K562 (cell line): ENCODE data around the gene SLC16A10. TPM values are rescaled to one million over a fixed set of nuclear protein-coding genes. Genes with fewer than 3 reads are reported as not detected.

ENCODE experiments used
- ATAC-seq: fragments of 200-7000 bp; cut with Tn5 transposase; 3 replicates; pipeline ENCODE4 v1.9.1; 2020; ENCODE audit warnings: moderate library complexity
- BruUV-seq: library from RNA; stranded (reverse); fragments of 400-500 nt; replicated peaks from 2 replicates; lab custom pipeline; 2021; lab: Mats Ljungman, UMichigan
- CTCF ChIA-PET: fragments of 300-600 bp; formaldehyde crosslinking; extraction: SDS; loops from one replicate; lab custom pipeline; 2021; ENCODE audit warnings: low intra/inter-chr PET ratio; lab: Yijun Ruan, JAX
- POLR2A ChIA-PET: fragments of 300-600, 350-650 bp; sonication (Branson Sonifier 250); formaldehyde crosslinking; extraction: SDS; loops from one replicate; lab custom pipeline; 2021; ENCODE audit warnings: antibody characterized with exemption, inconsistent platforms; lab: Yijun Ruan, JAX
- DNase-seq, 4 experiments: peaks; one replicate each; pipeline versions ENCODE4 v3.0.0 to v3.0.0-alpha.2; 2011 to 2018; ENCODE audit warnings: low spot score in 3 of 4, mixed read lengths in 3 of 4; ENCODE audit errors: extremely low read depth in 1 of 4
- FAIRE-seq: peaks from 2 replicates; lab custom pipeline; 2011; peaks lifted over from hg19 to GRCh38; lab: Jason Lieb, UNC
- H2AFZ ChIP-seq: 2 replicates; pipeline ENCODE4 v1.6.0; 2011; ENCODE audit warnings: low read depth, low read length, control low read depth, inconsistent platforms
- H3K27ac ChIP-seq: fragments of 200-600 bp; 3 replicates; pipeline ENCODE4 v1.8.0; 2011; ENCODE audit warnings: low read depth, mild to moderate bottlenecking, control low read depth, inconsistent platforms, low read length, moderate library complexity, mixed read lengths; ENCODE audit errors: extremely low read depth
- H3K27me3 ChIP-seq, 2 experiments: fragments of 300-600 bp in 1 of 2; 2 replicates in 1 of 2; 3 replicates in 1 of 2; pipeline versions ENCODE4 v1.6.0 to v1.8.0; 2011; ENCODE audit warnings: inconsistent platforms in 2 of 2, low read length in 2 of 2, mild to moderate bottlenecking in 1 of 2, mixed read lengths in 1 of 2, moderate library complexity in 1 of 2; ENCODE audit not compliant: control insufficient read depth in 2 of 2, insufficient read depth in 2 of 2
- H3K36me3 ChIP-seq: fragments of 300-600 bp; 3 replicates; pipeline ENCODE4 v1.8.0; 2011; ENCODE audit warnings: mild to moderate bottlenecking, low read length, inconsistent platforms; ENCODE audit not compliant: control insufficient read depth, insufficient read depth
- H3K4me1 ChIP-seq, 2 experiments: fragments of 200-600 bp in 1 of 2; replicated peaks in 1 of 2; 2 replicates in 1 of 2; 3 replicates in 1 of 2; pipeline versions ENCODE4 v1.5.1 to v1.8.0; 2011; ENCODE audit warnings: inconsistent platforms in 2 of 2, low read length in 2 of 2, mild to moderate bottlenecking in 1 of 2, mixed read lengths in 1 of 2, moderate library complexity in 1 of 2; ENCODE audit not compliant: control insufficient read depth in 2 of 2, insufficient read depth in 2 of 2
- H3K4me2 ChIP-seq: 2 replicates; pipeline ENCODE4 v1.6.1; 2011; ENCODE audit warnings: low read length, control low read depth, inconsistent platforms, mixed read lengths; ENCODE audit not compliant: insufficient read depth
- H3K4me3 ChIP-seq: fragments of 200-600 bp; sonication (generic), shearing (Covaris generic); 2 replicates; pipeline ENCODE4 v1.5.1; 2016; ENCODE audit warnings: control low read depth, inconsistent platforms
- H3K79me2 ChIP-seq: fragments of 200-600 bp; 3 replicates; pipeline ENCODE4 v1.8.0; 2011; ENCODE audit warnings: low read length, inconsistent platforms; ENCODE audit not compliant: control insufficient read depth, insufficient read depth
- H3K9ac ChIP-seq, 2 experiments: 2 replicates each; pipeline versions ENCODE4 v1.6.0 to v1.6.1; 2011; ENCODE audit warnings: low read depth in 2 of 2, low read length in 2 of 2, control low read depth in 1 of 2, inconsistent platforms in 1 of 2, mild to moderate bottlenecking in 1 of 2, mixed read lengths in 1 of 2; ENCODE audit not compliant: insufficient read depth in 1 of 2
- H3K9me1 ChIP-seq: one replicate; pipeline ENCODE4 v1.6.0; 2011; ENCODE audit warnings: inconsistent platforms, mild to moderate bottlenecking, low read length, moderate library complexity; ENCODE audit not compliant: control insufficient read depth, insufficient read depth
- H3K9me3 ChIP-seq: replicated peaks from 2 replicates; pipeline ENCODE4 v1.5.1; 2011; ENCODE audit warnings: low read depth, low read length, inconsistent platforms; ENCODE audit not compliant: control insufficient read depth, insufficient read depth
- H4K20me1 ChIP-seq: replicated peaks from 2 replicates; pipeline ENCODE4 v1.6.1; 2011; ENCODE audit warnings: low read length, inconsistent platforms, mixed read lengths; ENCODE audit not compliant: control insufficient read depth, insufficient read depth
- CBFB ChIP-seq: sonication (generic); formaldehyde crosslinking; IDR thresholded peaks from 2 replicates; pipeline ENCODE4 v1.4.0; 2020; ENCODE audit warnings: mild to moderate bottlenecking, missing genetic modification reagents
- MTA2 ChIP-seq: fragments of 450-650 bp; IDR thresholded peaks from 2 replicates; pipeline ENCODE4 v1.6.1; 2016; ENCODE audit warnings: low read depth
- NFE2 ChIP-seq: IDR thresholded peaks from 2 replicates; pipeline ENCODE4 v1.6.1; 2014; ENCODE audit warnings: antibody characterized with exemption, low read depth
- PTTG1 ChIP-seq: fragments of 450-650 bp; IDR thresholded peaks from 2 replicates; pipeline ENCODE4 v1.6.1; 2016; ENCODE audit warnings: low read depth, mild to moderate bottlenecking, missing genetic modification characterization, missing compliant biosample characterization
- RBM34 ChIP-seq: fragments of 200-400 bp; formaldehyde crosslinking; IDR thresholded peaks from 2 replicates; pipeline ENCODE4 v1.6.1; 2018; ENCODE audit warnings: low read length, borderline replicate concordance; ENCODE audit not compliant: insufficient read depth
- SPI1 ChIP-seq: IDR thresholded peaks from 2 replicates; pipeline ENCODE4 v1.6.1; 2011; ENCODE audit warnings: low read depth, low read length, control low read depth, borderline replicate concordance
- ZFP36 ChIP-seq: fragments of 150-350 bp; IDR thresholded peaks from 2 replicates; pipeline ENCODE4 v1.6.1; 2018; ENCODE audit warnings: low read length, low read depth; ENCODE audit not compliant: partially characterized antibody
- ZNF134 ChIP-seq: fragments of 250-450 bp; sonication (Bioruptor Pico); conservative IDR thresholded peaks from 2 replicates; pipeline ENCODE4 v1.4.0; 2020
- ZNF217 ChIP-seq: sonication (generic); formaldehyde crosslinking; IDR thresholded peaks from 2 replicates; pipeline ENCODE4 v1.8.0; 2022; ENCODE audit warnings: mild to moderate bottlenecking, missing genetic modification reagents
- ZNF384 ChIP-seq: IDR thresholded peaks from 2 replicates; pipeline ENCODE4 v1.6.1; 2012; ENCODE audit warnings: low read depth, low read length, improper control_type of control experiment
- WGBS: fragments of 100-300 bp; shearing (Covaris generic); methylation state at CpG from one replicate; pipeline ENCODE4 v1.1.6; 2016; ENCODE audit warnings: low coverage, mixed read lengths; ENCODE audit not compliant: insufficient coverage; ENCODE audit errors: missing lambda C conversion rate; 5-methylcytosine and 5-hydroxymethylcytosine counted together
- in situ Hi-C: fragments of 300-500 bp; cut with MboI; formaldehyde crosslinking; loops from 4 replicates; pipeline ENCODE4 v1.15.0; 2018; ENCODE audit warnings: inconsistent platforms, mixed read lengths
- intact Hi-C: fragments of 100-400 bp; cut with micrococcal nuclease; formaldehyde crosslinking; loops from 2 replicates; pipeline ENCODE4 v1.14.2; 2022
- polyA plus RNA-seq, 8 experiments: library from polyadenylated mRNA; depleted of rRNA in 4 of 8; stranded (reverse) in 5 of 8; unstranded in 3 of 8; fragments of >200 nt; fragmentation: Nextera tagmentation in 2 of 8; fragmentation: Illumina TruSeq in 1 of 8; extraction: Ambion mirVana in 2 of 8; extraction: Trizol in 1 of 8; gene quantifications; 2 replicates each; pipeline versions ENCODE4 v1.2.1 to v1.2.3, GENCODE V29; 2011 to 2014; ENCODE audit warnings: inconsistent platforms in 1 of 8, missing spikeins in 1 of 8
- total RNA-seq, 7 experiments: library from RNA; depleted of rRNA in 6 of 7; stranded (reverse); fragments of >200 nt in 6 of 7; fragmentation: Illumina TruSeq in 2 of 7; extraction: Trizol in 2 of 7; gene quantifications; 2 replicates each; pipeline versions ENCODE4 v1.2.1 to v1.2.3, GENCODE V29; 2011 to 2021; ENCODE audit warnings: low replicate concordance in 1 of 7
- TF ChIP-seq, protein P1 (sequence below), 2 experiments: fragments of 450-650 bp in 1 of 2; sonication (generic) in 1 of 2; formaldehyde crosslinking; conservative IDR thresholded peaks; 2 replicates each; pipeline versions ENCODE4 v1.4.0 to v1.8.1; 2020 to 2022; ENCODE audit warnings: mild to moderate bottlenecking in 1 of 2, missing genetic modification reagents in 1 of 2
- TF ChIP-seq, protein P2 (sequence below): IDR thresholded peaks from 3 replicates; pipeline ENCODE4 v1.6.1; 2011; ENCODE audit warnings: borderline replicate concordance, mild to moderate bottlenecking, moderate library complexity; ENCODE audit not compliant: insufficient read length; ENCODE audit errors: extremely low read depth
- TF ChIP-seq, protein P3 (sequence below): sonication (generic); formaldehyde crosslinking; IDR thresholded peaks from 2 replicates; pipeline ENCODE4 v1.8.0; 2022; ENCODE audit warnings: mild to moderate bottlenecking, missing genetic modification reagents, borderline replicate concordance
- TF ChIP-seq, protein P4 (sequence below): fragments of 450-650 bp; IDR thresholded peaks from 2 replicates; pipeline ENCODE4 v1.7.0; 2016; ENCODE audit warnings: borderline replicate concordance

The SLC16A10 gene
- total and polyA plus RNA-seq, 9 of the 15 experiments (the other 6 are each of a cell fraction or from before 2014, with no cell fraction given) = 0.02 to 0.54 (median 0.24) TPM; not detected in 4

DNA sequence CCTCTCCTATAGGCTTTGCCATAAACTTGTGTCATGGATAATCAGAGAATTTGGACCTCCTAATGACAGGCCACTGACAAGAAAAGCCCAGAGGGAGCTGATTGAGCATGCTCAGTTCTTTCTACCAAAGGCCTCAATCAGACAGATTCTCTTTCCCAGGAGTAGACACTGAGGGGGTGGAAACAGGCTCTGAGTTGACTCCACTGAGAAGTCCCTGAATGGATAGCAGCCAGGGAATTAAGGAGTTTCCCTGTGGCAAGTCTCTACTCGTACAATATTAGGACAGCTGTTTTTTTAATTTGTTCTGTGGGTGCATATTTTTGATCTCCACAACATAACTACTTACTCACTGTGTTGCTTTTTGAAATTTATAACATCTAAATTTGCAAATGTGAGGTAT is 63.3 kb downstream of the SLC16A10 start:
- no peaks in the 10 kb centered on the region for H3K36me3 ChIP-seq
- no peak for DNase-seq
- H3K27ac ChIP-seq = no peak overlapping the region
- WGBS = 0% methylated on average over 1 of the region's 1 CpG
- H3K9me3 ChIP-seq = no peaks in the 10 kb centered on the region
- no peak for FAIRE-seq
- H4K20me1 ChIP-seq = no peaks in the 10 kb centered on the region
- no peaks in the 10 kb centered on the region for H3K9me1 ChIP-seq
- in situ Hi-C loops (no loop called here), intact Hi-C loops (no loop called here)
- CTCF ChIA-PET = no interaction called here
- no peaks in the 10 kb centered on the region for H3K4me1 ChIP-seq
- no peak overlapping the region for H3K4me2 ChIP-seq
- no peaks in the 10 kb centered on the region for H3K79me2 ChIP-seq
- no peak overlapping the region for H3K9ac ChIP-seq
- no TSS peak for BruUV-seq
- no peak overlapping the region for H2AFZ ChIP-seq
- no peak for ATAC-seq
- TF ChIP-seq ZFP36 = no peak
- TF ChIP-seq ZNF134 (CRISPR knock-in tag) = no peak
- no peak for TF ChIP-seq SPI1
- no peak for TF ChIP-seq CBFB (CRISPR knock-in tag)
- TF ChIP-seq, protein P1, sequence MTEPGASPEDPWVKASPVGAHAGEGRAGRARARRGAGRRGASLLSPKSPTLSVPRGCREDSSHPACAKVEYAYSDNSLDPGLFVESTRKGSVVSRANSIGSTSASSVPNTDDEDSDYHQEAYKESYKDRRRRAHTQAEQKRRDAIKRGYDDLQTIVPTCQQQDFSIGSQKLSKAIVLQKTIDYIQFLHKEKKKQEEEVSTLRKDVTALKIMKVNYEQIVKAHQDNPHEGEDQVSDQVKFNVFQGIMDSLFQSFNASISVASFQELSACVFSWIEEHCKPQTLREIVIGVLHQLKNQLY (CRISPR knock-in tag; conservative IDR thresholded peaks at IDR 0.05) = no peak
- no peak for TF ChIP-seq RBM34
- TF ChIP-seq, protein P2, sequence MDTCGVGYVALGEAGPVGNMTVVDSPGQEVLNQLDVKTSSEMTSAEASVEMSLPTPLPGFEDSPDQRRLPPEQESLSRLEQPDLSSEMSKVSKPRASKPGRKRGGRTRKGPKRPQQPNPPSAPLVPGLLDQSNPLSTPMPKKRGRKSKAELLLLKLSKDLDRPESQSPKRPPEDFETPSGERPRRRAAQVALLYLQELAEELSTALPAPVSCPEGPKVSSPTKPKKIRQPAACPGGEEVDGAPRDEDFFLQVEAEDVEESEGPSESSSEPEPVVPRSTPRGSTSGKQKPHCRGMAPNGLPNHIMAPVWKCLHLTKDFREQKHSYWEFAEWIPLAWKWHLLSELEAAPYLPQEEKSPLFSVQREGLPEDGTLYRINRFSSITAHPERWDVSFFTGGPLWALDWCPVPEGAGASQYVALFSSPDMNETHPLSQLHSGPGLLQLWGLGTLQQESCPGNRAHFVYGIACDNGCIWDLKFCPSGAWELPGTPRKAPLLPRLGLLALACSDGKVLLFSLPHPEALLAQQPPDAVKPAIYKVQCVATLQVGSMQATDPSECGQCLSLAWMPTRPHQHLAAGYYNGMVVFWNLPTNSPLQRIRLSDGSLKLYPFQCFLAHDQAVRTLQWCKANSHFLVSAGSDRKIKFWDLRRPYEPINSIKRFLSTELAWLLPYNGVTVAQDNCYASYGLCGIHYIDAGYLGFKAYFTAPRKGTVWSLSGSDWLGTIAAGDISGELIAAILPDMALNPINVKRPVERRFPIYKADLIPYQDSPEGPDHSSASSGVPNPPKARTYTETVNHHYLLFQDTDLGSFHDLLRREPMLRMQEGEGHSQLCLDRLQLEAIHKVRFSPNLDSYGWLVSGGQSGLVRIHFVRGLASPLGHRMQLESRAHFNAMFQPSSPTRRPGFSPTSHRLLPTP = no peak
- TF ChIP-seq PTTG1 (tag) = no peak
- TF ChIP-seq, protein P3, sequence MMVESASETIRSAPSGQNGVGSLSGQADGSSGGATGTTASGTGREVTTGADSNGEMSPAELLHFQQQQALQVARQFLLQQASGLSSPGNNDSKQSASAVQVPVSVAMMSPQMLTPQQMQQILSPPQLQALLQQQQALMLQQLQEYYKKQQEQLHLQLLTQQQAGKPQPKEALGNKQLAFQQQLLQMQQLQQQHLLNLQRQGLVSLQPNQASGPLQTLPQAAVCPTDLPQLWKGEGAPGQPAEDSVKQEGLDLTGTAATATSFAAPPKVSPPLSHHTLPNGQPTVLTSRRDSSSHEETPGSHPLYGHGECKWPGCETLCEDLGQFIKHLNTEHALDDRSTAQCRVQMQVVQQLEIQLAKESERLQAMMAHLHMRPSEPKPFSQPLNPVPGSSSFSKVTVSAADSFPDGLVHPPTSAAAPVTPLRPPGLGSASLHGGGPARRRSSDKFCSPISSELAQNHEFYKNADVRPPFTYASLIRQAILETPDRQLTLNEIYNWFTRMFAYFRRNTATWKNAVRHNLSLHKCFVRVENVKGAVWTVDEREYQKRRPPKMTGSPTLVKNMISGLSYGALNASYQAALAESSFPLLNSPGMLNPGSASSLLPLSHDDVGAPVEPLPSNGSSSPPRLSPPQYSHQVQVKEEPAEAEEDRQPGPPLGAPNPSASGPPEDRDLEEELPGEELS (CRISPR knock-in tag) = no peak
- no peak for TF ChIP-seq MTA2
- no peak for TF ChIP-seq ZNF217 (CRISPR knock-in tag)
- TF ChIP-seq ZNF384 = no peak
- TF ChIP-seq, protein P4, sequence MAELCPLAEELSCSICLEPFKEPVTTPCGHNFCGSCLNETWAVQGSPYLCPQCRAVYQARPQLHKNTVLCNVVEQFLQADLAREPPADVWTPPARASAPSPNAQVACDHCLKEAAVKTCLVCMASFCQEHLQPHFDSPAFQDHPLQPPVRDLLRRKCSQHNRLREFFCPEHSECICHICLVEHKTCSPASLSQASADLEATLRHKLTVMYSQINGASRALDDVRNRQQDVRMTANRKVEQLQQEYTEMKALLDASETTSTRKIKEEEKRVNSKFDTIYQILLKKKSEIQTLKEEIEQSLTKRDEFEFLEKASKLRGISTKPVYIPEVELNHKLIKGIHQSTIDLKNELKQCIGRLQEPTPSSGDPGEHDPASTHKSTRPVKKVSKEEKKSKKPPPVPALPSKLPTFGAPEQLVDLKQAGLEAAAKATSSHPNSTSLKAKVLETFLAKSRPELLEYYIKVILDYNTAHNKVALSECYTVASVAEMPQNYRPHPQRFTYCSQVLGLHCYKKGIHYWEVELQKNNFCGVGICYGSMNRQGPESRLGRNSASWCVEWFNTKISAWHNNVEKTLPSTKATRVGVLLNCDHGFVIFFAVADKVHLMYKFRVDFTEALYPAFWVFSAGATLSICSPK = no peak
- TF ChIP-seq NFE2 = no peak
- TF ChIP-seq, all 486 proteins: peak for 0
- Histone ChIP-seq H3K4me3 (no peak overlapping the region), H3K27me3 (no peaks in the 10 kb centered on the region; a peak in 1 of 5 replicates)
- POLR2A ChIA-PET = no interaction called here
